Activated CD4-positive, alpha-beta T cell treated with anti-CD3 and anti-CD28 coated beads for 24 hours (primary cell): ENCODE measurements around the gene HNF1B.
A peak's percentile ranks its signal among the peaks of the same experiment; 100 is the strongest.
"Not testable (repeated sequence)": the region's sequence is repeated elsewhere in the genome, so short reads cannot be mapped to it uniquely, and the experiment has no call there.

ENCODE experiments used
- DNase-seq, 2 donors: peaks; one replicate each; pipeline ENCODE4 v3.0.0-alpha.2; 2020; ENCODE audit warnings: low read depth in 2 of 2

Gene HNF1B

GRCh38 chr17:37744961-37745800 is at the start of gene HNF1B:
Gene HNF1B (minus strand): TSS chr17:37745059. CDS start chr17:37744884, 175 bp downstream.
- no peak for DNase-seq

- DNase-seq, result no peak
Measured at GRCh38 chr17:37792787-37793186, 47.9 kb upstream of the HNF1B start.

GRCh38 chr17:37791447-37792399 is 46.9 kb upstream of the HNF1B start:
- peak; percentile 13 to 17 for DNase-seq

GRCh38 chr17:37789771-37790541 is 45.1 kb upstream of the HNF1B start:
- no peak for DNase-seq

- no peak for DNase-seq
Measured at GRCh38 chr17:37789021-37789565, 44.2 kb upstream of the HNF1B start.

GRCh38 chr17:37788526-37788925 is 43.7 kb upstream of the HNF1B start:
- no peak for DNase-seq

- no peak for DNase-seq
Measured at GRCh38 chr17:37787055-37787757, 42.3 kb upstream of the HNF1B start.

- no peak for DNase-seq
Measured at GRCh38 chr17:37786481-37786880, 41.6 kb upstream of the HNF1B start.

GRCh38 chr17:37782460-37782859 is 37.6 kb upstream of the HNF1B start:
- not testable (repeated sequence) for DNase-seq

GRCh38 chr17:37781451-37781850 is 36.6 kb upstream of the HNF1B start:
- DNase-seq, result no peak

GRCh38 chr17:37779554-37779953 is 34.7 kb upstream of the HNF1B start:
- no peak for DNase-seq

GRCh38 chr17:37774504-37774903 is 29.6 kb upstream of the HNF1B start:
- DNase-seq, result peak in 1 of 2 donors; percentile 6

- no peak for DNase-seq
Measured at GRCh38 chr17:37772982-37773381, 28.1 kb upstream of the HNF1B start.

- DNase-seq, result peak in 1 of 2 donors; percentile 44
Measured at GRCh38 chr17:37770631-37771518, 26.0 kb upstream of the HNF1B start.

- DNase-seq, result no peak
Measured at GRCh38 chr17:37769050-37769449, 24.2 kb upstream of the HNF1B start.

- no peak for DNase-seq
Measured at GRCh38 chr17:37768438-37768837, 23.6 kb upstream of the HNF1B start.

GRCh38 chr17:37766971-37767370 is 22.1 kb upstream of the HNF1B start:
- no peak for DNase-seq

GRCh38 chr17:37764383-37764782 is 19.5 kb upstream of the HNF1B start:
- DNase-seq, result no peak

- no peak for DNase-seq
Measured at GRCh38 chr17:37762666-37763065, 17.8 kb upstream of the HNF1B start.

- DNase-seq, result no peak
Measured at GRCh38 chr17:37761961-37762360, 17.1 kb upstream of the HNF1B start.
